Measurements from ENCODE around the gene KMT2C. TPM values are rescaled to one million over a fixed set of nuclear protein-coding genes. Genes with fewer than 3 reads are reported as not detected.

Gene KMT2C
- polyA plus RNA-seq, 1 donor, result 34.0 TPM

DNA sequence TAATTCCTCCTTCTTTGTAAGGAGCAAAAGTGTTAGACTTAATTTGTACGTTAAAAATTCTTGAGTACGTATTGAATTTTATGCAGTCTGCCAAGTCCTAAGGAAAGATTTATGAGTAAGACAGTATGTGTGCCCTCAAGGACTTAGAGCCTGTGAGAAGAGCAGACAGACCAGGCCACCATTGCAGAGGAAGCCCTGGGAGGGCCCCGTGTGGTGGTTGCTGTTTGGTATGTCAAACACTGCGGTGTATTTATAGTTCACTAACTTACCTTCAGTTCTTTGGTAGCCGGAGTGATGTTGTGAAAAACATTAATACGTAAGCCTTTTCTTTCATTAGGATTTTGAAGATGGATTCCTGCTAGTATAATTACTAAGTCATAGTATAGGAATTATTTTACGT, 327.4 kb downstream of the KMT2C start:
- no peak for DNase-seq (ENCODE audit: low read depth)

DNA sequence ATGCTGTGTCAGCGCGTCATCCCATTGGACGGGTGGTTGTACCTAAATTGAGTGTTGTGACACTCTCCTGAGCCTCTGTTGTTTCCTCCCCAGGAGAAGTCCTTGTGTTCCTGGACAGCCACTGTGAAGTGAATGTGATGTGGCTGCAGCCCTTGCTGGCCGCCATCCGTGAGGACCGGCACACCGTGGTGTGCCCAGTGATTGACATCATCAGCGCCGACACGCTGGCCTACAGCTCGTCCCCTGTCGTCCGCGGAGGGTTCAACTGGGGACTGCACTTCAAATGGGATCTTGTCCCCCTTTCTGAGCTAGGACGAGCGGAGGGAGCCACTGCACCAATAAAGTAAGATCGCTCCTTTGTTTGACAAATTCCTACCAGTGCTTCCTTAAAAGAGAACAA, 327.9 kb downstream of the KMT2C start:
- DNase-seq (ENCODE audit: low read depth), result no peak

GRCh38 chr7:152106990-152107389, 328.8 kb downstream of the KMT2C start:
- DNase-seq (ENCODE audit: low read depth), result no peak

DNA sequence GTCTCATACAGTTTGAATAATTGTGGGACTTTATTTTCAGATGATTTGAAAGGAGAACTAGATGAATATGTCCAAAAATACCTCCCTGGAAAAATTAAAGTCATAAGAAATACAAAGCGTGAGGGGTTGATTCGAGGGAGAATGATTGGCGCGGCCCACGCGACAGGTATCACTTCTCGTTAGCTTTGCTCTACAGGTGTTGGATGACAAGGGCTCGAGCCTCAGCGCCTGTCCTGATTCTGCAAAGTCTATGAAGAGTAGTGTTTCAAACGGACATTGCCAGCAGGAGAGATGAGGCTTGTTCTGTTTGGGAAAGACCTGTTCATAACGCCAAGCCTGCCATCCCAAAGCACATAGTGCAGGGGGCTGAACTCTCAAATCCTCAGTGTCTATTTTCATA, 330.6 kb downstream of the KMT2C start:
- no peak for DNase-seq (ENCODE audit: low read depth)

DNA sequence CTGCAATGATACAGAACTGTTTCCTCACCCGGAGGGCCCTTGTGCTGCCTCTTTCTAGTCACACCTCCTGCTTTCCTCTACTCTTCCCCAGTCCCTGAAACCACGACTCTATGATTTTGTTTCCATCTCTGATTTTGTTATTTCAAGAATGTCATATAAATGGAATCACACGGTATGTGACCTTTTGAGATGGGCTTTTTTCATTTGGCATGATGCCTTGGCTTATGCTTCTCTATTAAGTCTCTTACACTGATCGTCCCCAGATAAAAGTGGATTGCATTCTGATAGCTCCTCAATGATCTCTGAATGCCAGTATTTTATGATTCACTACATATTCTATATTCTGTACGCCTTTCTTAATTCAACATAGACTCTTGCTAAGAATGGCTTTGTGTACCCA, 332.1 kb downstream of the KMT2C start:
- DNase-seq (ENCODE audit: low read depth), result no peak

DNA sequence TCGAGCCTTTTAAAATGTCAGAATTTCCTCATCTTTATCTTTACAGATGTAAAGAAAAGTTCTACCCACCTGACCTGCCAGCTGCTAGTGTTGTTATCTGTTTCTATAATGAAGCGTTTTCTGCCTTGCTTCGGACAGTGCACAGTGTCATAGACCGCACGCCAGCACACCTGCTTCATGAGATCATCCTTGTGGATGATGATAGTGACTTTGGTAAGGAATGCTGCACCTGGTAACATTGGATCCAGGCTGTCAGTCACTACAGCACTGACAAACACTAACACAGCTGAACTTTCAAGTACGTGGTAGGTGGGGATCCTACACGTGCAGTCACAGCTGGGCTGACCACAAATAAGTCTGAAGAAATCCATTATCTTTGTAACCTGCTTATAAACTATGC, 332.7 kb downstream of the KMT2C start:
- no peak for DNase-seq (ENCODE audit: low read depth)

GRCh38 chr7:152097330-152097729, 338.5 kb downstream of the KMT2C start:
- no peak for DNase-seq (ENCODE audit: low read depth)

- no peak for DNase-seq (ENCODE audit: low read depth)
Observed at GRCh38 chr7:152095771-152096170, 340.0 kb downstream of the KMT2C start.

DNA sequence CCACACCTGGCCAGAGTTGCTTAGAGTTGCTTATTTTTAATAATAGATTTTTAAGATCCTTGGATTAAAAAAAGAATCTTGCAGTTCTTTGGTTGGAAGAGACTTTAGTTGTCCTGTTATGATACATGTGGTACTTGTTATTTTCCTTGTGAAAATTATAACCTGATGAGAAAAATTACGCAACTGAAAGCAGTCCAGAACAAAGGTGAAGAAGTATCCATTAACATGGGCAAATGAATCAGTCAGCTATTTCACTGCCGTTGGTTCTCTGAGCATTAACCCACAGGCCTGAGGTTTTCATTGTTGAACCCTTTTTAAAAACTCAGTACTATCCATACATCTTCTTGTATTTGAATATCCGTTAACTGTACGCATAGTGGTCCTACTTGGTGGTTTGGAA, 342.1 kb downstream of the KMT2C start:
- no peak for DNase-seq (ENCODE audit: low read depth)

GRCh38 chr7:152090747-152091146, 345.1 kb downstream of the KMT2C start:
- no peak for DNase-seq (ENCODE audit: low read depth)

GRCh38 chr7:152089183-152089582, 346.6 kb downstream of the KMT2C start:
- DNase-seq (ENCODE audit: low read depth), result no peak

- DNase-seq (ENCODE audit: low read depth), result no peak
Observed at GRCh38 chr7:152086513-152086912, 349.3 kb downstream of the KMT2C start.

DNA sequence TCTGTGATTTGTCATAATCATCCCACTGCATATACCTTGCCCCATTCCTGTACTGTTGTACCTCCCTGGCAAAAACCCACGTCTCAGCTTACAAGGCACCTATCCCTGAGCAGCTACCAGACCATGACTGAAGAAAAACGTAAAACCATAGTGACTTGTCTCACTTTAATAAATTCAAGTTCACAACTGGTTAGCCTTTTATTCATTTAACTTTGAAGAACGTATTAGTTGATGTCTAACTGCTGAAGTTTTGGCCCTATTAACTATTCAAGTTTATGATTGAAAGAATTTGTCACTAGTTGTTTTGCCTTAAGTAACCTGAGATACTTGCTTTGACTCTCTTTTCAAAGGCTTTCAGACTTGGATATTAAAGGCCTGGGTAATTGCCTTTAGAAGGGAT, 350.7 kb downstream of the KMT2C start:
- DNase-seq (ENCODE audit: low read depth), result no peak

Other genes with a start within 250 kb of the KMT2C start
- 3.5 TPM for gene XRCC2, start 240.1 kb upstream of the KMT2C start, polyA plus RNA-seq (ENCODE audit: insufficient read length)

Data from forelimb muscle (tissue), 1 donor.